Spleen (tissue), 7 donors: ENCODE results near the gene TECTA.

Source experiments
- POLR2A ChIP-seq, 3 donors: fragments of 450-650 bp; IDR thresholded peaks; one replicate each; pipeline ENCODE4 v1.5.1; 2017; ENCODE audit warnings: antibody characterized with exemption in 3 of 3, mild to moderate bottlenecking in 1 of 3
- POLR2AphosphoS5 ChIP-seq, 3 donors: sonication (generic); formaldehyde crosslinking; IDR thresholded peaks; one replicate each; pipeline ENCODE4 v1.5.1; 2017; ENCODE audit warnings: antibody characterized with exemption in 3 of 3
- TF ChIP-seq, protein P1 (sequence below), 11 experiments: fragments of 200-600 bp in 7 of 11; fragments of 450-650 bp in 4 of 11; sonication (generic) in 4 of 11; IDR thresholded peaks in 8 of 11; conservative IDR thresholded peaks in 3 of 11; 1 replicate in 7 of 11; 2 replicates in 4 of 11; pipeline versions ENCODE4 v1.4.0 to v1.8.0; 2016 to 2021; ENCODE audit warnings: antibody characterized with exemption in 11 of 11, inconsistent platforms in 4 of 11, mild to moderate bottlenecking in 1 of 11
- donor health status: DM: no; HTN: no; CAD: no; lungs with moderate emphysema.
- donor health status: DM: no; HTN: no; CAD: no.
- donor health status: DM: no; HTN: no; CAD: no.

GRCh38 chr11:121138259-121138658, 37.2 kb downstream of the TECTA start:
- no peak for TF ChIP-seq POLR2AphosphoS5 (IDR thresholded peaks at IDR 0.05)
- TF ChIP-seq, protein P1, sequence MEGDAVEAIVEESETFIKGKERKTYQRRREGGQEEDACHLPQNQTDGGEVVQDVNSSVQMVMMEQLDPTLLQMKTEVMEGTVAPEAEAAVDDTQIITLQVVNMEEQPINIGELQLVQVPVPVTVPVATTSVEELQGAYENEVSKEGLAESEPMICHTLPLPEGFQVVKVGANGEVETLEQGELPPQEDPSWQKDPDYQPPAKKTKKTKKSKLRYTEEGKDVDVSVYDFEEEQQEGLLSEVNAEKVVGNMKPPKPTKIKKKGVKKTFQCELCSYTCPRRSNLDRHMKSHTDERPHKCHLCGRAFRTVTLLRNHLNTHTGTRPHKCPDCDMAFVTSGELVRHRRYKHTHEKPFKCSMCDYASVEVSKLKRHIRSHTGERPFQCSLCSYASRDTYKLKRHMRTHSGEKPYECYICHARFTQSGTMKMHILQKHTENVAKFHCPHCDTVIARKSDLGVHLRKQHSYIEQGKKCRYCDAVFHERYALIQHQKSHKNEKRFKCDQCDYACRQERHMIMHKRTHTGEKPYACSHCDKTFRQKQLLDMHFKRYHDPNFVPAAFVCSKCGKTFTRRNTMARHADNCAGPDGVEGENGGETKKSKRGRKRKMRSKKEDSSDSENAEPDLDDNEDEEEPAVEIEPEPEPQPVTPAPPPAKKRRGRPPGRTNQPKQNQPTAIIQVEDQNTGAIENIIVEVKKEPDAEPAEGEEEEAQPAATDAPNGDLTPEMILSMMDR (IDR thresholded peaks at IDR 0.05 in 8 of 11, conservative IDR thresholded peaks at IDR 0.05 in 3 of 11), result no peak
- no peak for TF ChIP-seq POLR2A (IDR thresholded peaks at IDR 0.05)
